ENCODE measurements around the gene INHBC. TPM values are rescaled to one million over a fixed set of nuclear protein-coding genes. Genes with fewer than 3 reads are reported as not detected.
"Not testable (repeated sequence)": the region's sequence is repeated elsewhere in the genome, so short reads cannot be mapped to it uniquely, and the experiment has no call there.

Gene INHBC
- total RNA-seq, 1 donor from 2014 or later = not detected

GRCh38 chr12:57433370-57433769 lies 1.2 kb upstream of the INHBC start:
- Mint-ChIP-seq H3K27ac (ENCODE audit: unreplicated experiment) (no peak overlapping the region), H3K4me3 (ENCODE audit: unreplicated experiment) (no peak overlapping the region), H3K9me3 (ENCODE audit: unreplicated experiment) (no peaks in the 10 kb centered on the region), H3K27me3 (ENCODE audit: unreplicated experiment) (peaks cover 9% of the 10 kb centered on the region), H3K4me1 (ENCODE audit: unreplicated experiment) (peaks cover 16% of the 10 kb centered on the region), H3K36me3 (ENCODE audit: low read depth, unreplicated experiment) (peaks cover 3% of the 10 kb centered on the region)
- DNase-seq (ENCODE audit: low spot score) = no peak
- TF ChIP-seq CTCF (IDR thresholded peaks at IDR 0.05; ENCODE audit: unreplicated experiment) = no peak

- H3K4me1 Mint-ChIP-seq (ENCODE audit: unreplicated experiment) = peaks cover 5% of the 10 kb centered on the region
- H3K27ac Mint-ChIP-seq (ENCODE audit: unreplicated experiment) = no peak overlapping the region
- H3K9me3 Mint-ChIP-seq (ENCODE audit: unreplicated experiment) = no peaks in the 10 kb centered on the region
- H3K36me3 Mint-ChIP-seq (ENCODE audit: low read depth, unreplicated experiment) = peaks cover 3% of the 10 kb centered on the region
- no peak overlapping the region for H3K4me3 Mint-ChIP-seq (ENCODE audit: unreplicated experiment)
- TF ChIP-seq CTCF (IDR thresholded peaks at IDR 0.05; ENCODE audit: unreplicated experiment) = no peak
- peaks cover 4% of the 10 kb centered on the region for H3K27me3 Mint-ChIP-seq (ENCODE audit: unreplicated experiment)
- DNase-seq (ENCODE audit: low spot score) = no peak
These were observed 709 bp downstream of the INHBC start for GRCh38 chr12:57435293-57435692.

- H3K27ac Mint-ChIP-seq (ENCODE audit: unreplicated experiment) = no peak overlapping the region
- H3K27me3 Mint-ChIP-seq (ENCODE audit: unreplicated experiment) = peaks cover 3% of the 10 kb centered on the region
- no peaks in the 10 kb centered on the region for H3K9me3 Mint-ChIP-seq (ENCODE audit: unreplicated experiment)
- H3K36me3 Mint-ChIP-seq (ENCODE audit: low read depth, unreplicated experiment) = no peaks in the 10 kb centered on the region
- TF ChIP-seq CTCF (IDR thresholded peaks at IDR 0.05; ENCODE audit: unreplicated experiment) = no peak
- no peak overlapping the region for H3K4me3 Mint-ChIP-seq (ENCODE audit: unreplicated experiment)
- peaks cover 4% of the 10 kb centered on the region for H3K4me1 Mint-ChIP-seq (ENCODE audit: unreplicated experiment)
- no peak for DNase-seq (ENCODE audit: low spot score)
These were observed 3.8 kb downstream of the INHBC start for GRCh38 chr12:57438400-57438799.

GRCh38 chr12:57439762-57440266 lies 5.2 kb downstream of the INHBC start:
- H3K4me1 Mint-ChIP-seq (ENCODE audit: unreplicated experiment) = peaks cover 4% of the 10 kb centered on the region
- TF ChIP-seq CTCF (IDR thresholded peaks at IDR 0.05; ENCODE audit: unreplicated experiment) = no peak
- H3K27ac Mint-ChIP-seq (ENCODE audit: unreplicated experiment) = no peak overlapping the region
- H3K9me3 Mint-ChIP-seq (ENCODE audit: unreplicated experiment) = no peaks in the 10 kb centered on the region
- H3K36me3 Mint-ChIP-seq (ENCODE audit: low read depth, unreplicated experiment) = no peaks in the 10 kb centered on the region
- peaks cover 2% of the 10 kb centered on the region for H3K27me3 Mint-ChIP-seq (ENCODE audit: unreplicated experiment)
- DNase-seq (ENCODE audit: low spot score) = no peak
- H3K4me3 Mint-ChIP-seq (ENCODE audit: unreplicated experiment) = no peak overlapping the region

- not testable (repeated sequence) for H3K4me1 Mint-ChIP-seq (ENCODE audit: unreplicated experiment); H3K27ac Mint-ChIP-seq (ENCODE audit: unreplicated experiment)
These were observed 6.8 kb downstream of the INHBC start for GRCh38 chr12:57441393-57441792.

More at GRCh38 chr12:57441393-57441792, 6.8 kb downstream of the INHBC start:
- not testable (repeated sequence) for DNase-seq (ENCODE audit: low spot score); H3K27me3 Mint-ChIP-seq (ENCODE audit: unreplicated experiment); H3K36me3 Mint-ChIP-seq (ENCODE audit: low read depth, unreplicated experiment); H3K9me3 Mint-ChIP-seq (ENCODE audit: unreplicated experiment); H3K4me3 Mint-ChIP-seq (ENCODE audit: unreplicated experiment)

All from endothelial cell (in vitro differentiated cells).